PFSK-1 (cell line): Measurements from ENCODE around the gene RPL37.

Experiments
- FOXP2 ChIP-seq: optimal IDR thresholded peaks from 2 replicates; pipeline ENCODE3; 2011; ENCODE audit warnings: borderline replicate concordance, control low read depth, inconsistent platforms; ENCODE audit not compliant: insufficient read depth; ENCODE audit errors: extremely low read length, extremely low read depth
- REST ChIP-seq, 2 experiments: IDR thresholded peaks; 2 replicates each; pipeline versions ENCODE4 v1.6.1 to v1.8.0; 2011 to 2012; ENCODE audit warnings: low read depth in 2 of 2, low read length in 2 of 2, control low read depth in 1 of 2, inconsistent platforms in 1 of 2, mild to moderate bottlenecking in 1 of 2, moderate library complexity in 1 of 2; ENCODE audit not compliant: insufficient read depth in 1 of 2
- TAF1 ChIP-seq: IDR thresholded peaks from 2 replicates; pipeline ENCODE4 v1.6.1; 2012; ENCODE audit warnings: low read length, control low read depth, borderline replicate concordance; ENCODE audit not compliant: insufficient read depth

DNA sequence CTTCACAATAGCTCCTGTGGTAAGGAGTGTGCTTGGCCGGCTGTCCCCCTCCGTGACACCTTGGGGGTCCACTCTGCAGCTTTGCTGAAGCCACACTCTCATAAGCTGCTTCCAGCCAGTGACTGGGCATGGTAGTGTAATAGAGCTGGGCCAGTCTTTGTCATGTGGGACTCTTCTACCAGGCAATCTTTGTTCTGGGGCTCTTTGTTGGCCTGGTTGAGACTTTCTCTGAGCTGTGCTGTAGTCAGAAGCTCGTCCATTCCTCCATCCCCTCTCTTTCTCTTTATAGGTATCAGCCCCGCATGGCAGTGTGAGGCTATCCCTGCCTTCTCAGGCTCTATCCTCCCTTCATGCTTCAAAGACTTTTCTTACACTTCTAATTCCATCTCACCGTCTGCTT, 31.8 kb upstream of the RPL37 start:
- TF ChIP-seq FOXP2 (no peak), TAF1 (no peak), REST (IDR thresholded peaks at IDR 0.05; ENCODE audit: insufficient read depth in 1 of 2, low read depth in 2 of 2, low read length in 2 of 2) (no peak)
